CD4-positive, alpha-beta T cell treated with Interleukin-6 at 100 ng/mL for 8 hours (primary cell): ENCODE measurements around the gene LRP5.
"Not testable (repeated sequence)": the region's sequence is repeated elsewhere in the genome, so short reads cannot be mapped to it uniquely, and the experiment has no call there.

Experiments used
- DNase-seq: peaks from one replicate; pipeline ENCODE4 v3.0.0-alpha.2; 2020; ENCODE audit warnings: mixed read lengths, low spot score

The LRP5 gene

GRCh38 chr11:68282141-68282860 is 30.1 kb upstream of the LRP5 start:
- DNase-seq: peak; percentile 33

- DNase-seq: no peak
Measured at GRCh38 chr11:68282861-68283230, 29.5 kb upstream of the LRP5 start.

DNA sequence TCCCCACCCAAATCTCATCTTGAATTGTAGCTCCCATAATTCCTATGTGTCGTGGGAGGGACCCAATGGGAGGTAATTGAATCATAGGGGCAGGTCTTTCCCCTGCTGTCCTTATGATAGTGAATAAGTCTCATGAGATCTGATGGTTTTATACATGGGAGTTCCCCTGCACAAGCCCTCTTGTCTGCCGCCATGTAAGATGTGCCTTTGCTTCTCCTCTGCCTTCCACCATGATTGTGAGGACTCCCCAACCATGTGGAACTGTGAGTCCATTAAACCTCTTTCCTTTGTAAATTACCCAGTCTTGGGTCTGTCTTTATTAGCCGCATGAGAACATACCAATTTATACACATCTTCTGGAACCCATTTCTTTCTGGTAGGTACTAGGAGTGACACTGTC is 27.8 kb upstream of the LRP5 start:
- DNase-seq: not testable (repeated sequence)

DNA sequence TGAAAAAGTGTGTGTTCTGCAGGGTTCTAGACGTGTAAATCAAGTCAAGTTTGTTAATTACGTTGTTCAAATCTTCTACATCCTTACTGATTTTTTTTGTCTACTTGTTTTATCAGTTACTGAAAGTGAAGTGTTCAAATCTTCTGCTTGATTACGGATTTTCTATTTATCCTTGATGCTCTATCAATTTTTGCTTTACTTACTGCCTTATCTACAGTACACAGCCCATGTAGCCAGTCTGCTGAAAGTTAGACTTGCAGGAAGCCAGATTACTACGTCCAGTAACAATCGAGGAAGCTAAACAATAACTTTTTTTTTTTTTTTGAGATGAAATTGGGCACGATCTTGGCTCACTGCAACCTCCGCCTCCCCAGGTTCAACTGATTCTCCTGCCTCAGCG is 25.0 kb upstream of the LRP5 start:
- DNase-seq: no peak

DNA sequence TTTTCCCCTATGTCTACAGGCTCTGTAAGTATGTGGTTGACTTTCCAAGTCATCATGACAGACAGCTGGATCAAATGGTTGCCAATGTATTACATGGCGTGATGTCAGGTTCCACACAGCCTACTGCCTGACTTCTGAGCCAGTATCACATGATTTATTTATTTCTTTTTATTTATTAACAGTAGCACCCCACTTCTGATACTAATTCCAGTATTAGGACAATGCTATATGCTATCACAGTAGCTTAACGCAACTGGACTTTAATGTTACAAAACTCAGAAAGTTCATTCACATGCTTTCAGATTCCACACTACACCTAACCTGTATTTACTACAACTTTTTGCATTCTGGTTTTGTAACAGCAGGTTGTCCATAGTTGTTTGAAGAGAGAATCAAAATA is 22.9 kb upstream of the LRP5 start:
- DNase-seq: no peak

DNA sequence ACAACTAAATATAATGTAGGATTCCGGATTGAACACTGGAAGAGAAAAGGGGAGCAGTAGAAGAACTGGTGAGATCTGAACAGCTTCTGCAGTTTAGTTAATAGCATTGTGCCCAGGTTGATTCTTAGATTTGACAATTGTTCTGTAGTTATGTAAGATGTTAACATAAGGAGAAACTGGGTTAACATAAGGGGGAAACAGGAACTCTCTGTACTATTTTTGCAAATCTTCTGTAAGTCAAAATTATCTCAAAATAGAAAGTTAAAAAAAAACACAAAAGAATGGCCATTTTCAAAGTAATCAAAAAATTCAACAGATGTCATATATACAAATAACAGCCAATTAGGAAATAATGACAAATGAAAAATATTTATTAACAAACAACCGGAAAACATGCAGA is 18.7 kb upstream of the LRP5 start:
- DNase-seq: no peak

DNA sequence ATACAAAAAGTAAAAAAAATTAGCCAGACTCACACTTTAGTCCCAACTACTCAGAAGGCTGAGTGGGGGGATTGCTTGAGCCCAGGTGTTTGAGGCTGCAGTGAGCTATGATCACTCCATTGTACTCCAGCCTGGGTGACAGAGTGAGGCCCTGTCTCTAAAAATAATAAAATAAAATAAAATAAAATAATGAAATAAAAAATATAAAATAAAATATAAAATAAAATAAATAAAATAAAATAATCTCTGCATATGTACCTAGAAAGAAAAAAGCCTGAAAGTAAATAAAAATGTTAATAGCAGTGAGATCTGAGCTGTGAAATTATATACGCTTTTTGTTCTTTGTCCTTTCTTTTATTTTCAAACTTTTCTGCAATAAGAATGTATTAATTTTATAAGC is 17.1 kb upstream of the LRP5 start:
- no peak for DNase-seq

- DNase-seq: no peak
Measured at GRCh38 chr11:68295940-68296339, 16.5 kb upstream of the LRP5 start.

DNA sequence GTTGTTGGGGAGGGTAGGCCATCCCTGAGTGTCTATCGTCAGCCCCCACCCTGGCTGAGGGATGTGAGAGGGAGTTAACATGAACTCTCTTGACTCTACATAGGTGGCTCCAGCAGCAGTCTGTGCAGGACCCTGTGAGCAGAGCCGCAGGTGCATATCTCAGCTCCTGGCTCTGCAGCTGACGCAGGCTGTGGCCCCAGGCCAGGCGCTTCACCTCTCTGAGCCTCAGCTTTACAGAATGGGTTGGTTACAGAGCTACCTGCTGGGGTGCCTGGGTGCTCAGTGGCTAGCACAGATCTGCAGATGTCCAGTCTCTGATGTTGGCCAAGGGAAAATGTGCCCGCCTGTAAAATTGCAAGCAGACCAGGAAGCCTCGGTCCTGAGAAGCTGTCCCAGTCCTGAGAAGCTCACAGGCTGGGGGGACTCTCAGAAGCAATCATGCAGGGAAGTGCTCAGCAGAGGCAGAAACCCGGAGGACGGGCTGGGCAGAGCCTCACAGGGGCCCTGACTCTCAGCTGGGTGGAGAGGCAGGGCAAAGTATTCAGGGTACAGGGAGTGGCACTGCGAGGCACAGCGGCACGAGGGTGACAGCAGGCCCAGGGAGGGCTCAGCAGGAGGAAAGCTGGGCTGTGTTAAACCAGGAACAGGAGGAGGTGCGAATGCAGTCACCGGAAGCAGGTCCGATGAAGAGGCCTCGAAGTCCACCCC is 15.9 kb upstream of the LRP5 start:
- DNase-seq: no peak

DNA sequence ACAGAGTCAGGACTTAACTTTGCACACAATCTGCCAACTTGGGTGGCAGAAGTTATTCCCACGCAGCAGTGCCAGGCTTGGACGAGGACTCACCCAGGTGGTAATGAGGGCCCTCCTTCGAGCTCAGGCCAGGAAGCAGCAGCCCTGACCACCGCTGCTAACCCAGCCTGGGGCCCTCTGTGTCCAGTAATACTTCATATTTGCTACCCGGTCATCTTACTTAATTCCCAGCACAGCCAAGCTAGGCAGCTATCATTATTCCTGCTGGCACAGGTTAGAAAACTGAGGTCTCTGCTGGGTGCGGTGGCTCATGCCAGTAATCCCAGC is 15.4 kb upstream of the LRP5 start:
- DNase-seq: no peak

DNA sequence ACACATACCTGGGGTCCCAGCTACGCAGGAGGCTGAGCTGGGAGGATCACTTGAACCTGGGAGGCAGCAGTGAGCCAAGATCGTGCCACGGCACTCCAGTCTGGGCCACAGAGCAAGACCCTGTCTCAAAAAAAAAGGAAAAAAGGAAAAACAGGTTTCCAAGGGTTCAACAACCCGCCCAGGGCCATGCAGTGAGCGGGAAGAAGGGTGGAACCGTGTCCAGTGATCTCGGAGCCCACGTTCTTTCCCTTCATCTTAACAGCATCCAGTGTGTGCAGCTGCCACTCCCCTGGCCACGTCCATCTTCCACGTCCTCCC is 14.9 kb upstream of the LRP5 start:
- DNase-seq: no peak

DNA sequence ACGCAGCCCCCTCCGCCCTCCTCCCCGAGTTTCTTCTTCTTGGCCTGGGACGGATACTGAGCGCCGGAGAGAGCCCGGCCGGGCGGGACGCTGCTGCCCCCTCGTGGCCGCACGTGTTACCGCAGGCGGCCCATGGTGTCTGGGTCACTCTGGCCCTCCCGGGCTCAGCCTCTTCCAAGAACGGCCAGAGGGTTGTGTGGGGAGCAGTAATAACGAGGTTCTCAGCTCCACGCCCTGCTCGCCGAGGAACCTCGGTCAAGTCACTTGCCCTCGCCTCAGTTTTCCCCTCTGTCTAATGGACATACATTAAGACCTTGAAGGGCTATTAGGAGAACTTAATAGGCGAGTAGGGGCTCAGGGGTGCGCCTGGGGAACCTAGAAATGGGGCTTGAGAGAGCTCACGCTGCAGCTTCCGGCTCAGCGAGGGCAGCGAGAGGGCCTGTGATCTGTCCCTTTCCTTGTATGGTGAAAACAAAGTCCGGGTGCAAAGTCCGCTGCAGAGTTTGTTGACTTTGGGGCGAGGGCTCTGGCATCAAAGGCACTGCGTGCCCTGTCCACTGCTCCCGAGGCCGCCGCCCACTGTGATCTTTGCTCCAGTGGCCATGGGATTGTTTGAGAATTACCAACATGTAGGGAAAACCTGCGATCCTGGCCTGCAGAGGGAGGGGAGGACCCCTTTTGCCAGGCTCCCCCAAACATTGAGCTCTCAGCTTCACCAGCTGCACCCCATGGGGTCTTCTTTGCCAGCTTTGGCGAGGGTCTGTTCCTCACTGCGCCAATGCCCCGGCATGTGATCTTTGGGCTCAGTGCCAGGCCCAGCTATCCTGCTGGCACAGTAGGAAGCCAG is 14.4 kb upstream of the LRP5 start:
- DNase-seq: peak; percentile 61

- no peak for DNase-seq
Measured at GRCh38 chr11:68298659-68299516, 13.5 kb upstream of the LRP5 start.

- not testable (repeated sequence) for DNase-seq
Measured at GRCh38 chr11:68299517-68299879, 12.9 kb upstream of the LRP5 start.

GRCh38 chr11:68300076-68300830 is 12.1 kb upstream of the LRP5 start:
- no peak for DNase-seq

DNA sequence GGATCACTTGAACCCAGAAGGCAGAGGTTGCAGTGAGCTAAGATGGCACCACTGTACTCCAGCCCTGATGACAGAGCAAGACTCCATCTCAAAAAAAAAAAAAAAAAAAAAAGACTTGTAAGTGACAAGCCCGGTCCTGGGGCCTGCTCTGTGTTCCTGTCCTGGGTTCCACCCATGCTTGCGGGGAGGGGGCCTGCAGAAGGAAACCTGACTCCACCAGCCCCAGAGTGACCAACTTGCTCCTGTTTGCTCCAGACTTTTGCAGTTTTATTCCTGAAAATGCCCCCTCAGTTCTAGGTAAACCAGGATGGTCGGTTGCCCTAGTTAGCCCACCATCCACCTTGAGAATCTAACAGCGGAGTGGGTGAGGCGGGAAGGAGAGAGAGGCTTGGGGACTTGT is 10.1 kb upstream of the LRP5 start:
- DNase-seq: no peak

GRCh38 chr11:68302670-68303069 is 9.7 kb upstream of the LRP5 start:
- no peak for DNase-seq

DNA sequence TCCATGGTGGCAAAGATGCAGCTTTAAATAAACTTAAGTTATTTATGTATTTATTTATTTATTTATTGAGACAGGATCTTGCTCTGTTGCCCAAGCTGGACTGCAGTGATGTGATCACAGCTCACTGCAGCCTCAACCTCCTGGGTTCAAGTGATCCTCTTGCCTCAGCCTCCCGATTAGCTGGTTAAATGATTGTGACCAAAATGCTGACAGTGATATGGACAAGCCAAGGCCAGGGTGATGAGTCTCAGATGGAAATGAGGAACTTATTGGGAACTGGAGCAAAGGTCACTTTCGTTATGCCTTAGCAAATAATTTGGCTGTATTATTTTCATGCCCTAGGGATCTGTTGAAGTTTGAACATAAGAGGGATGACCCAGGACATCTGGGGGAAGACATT is 9.3 kb upstream of the LRP5 start:
- no peak for DNase-seq

DNA sequence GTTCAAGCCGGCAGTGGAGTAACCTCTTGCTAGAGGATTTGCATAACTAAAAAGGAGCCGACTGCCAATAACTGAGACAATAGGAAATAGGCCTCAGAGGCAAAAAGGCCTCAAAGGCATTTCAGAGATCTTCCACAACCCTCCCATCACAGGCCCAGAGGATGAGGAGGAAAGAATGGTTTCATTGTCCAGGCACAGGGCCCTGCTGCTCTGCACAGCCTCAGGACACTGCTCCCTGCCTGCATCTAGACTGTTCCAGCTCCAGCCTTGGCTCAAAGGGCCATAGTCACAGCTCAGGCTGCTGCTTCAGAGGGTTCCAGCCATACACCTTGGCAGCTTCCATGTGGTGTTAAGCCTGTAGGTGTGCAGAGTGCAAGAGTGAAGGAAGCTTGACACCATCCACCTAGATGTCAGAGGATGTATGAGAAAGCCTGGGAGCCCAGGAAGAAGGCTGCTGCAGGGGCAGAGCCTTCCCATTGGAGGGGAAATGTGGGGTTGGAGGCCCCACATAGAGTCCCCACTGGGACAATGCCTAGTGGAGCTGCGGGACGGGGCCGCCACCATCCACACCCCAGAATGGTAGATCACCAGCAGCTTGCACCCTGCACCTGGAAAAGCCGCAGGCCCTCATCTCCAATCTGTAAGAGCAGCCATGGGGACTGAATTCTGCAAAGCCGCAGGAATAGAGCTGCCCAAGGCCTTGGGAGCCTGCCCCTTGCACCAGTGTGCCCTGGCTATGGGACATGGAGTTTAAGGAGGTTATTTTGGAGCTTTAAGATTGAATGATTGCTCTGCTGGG is 8.2 kb upstream of the LRP5 start:
- no peak for DNase-seq

GRCh38 chr11:68306636-68307035 is 5.8 kb upstream of the LRP5 start:
- DNase-seq: no peak

- no peak for DNase-seq
Measured at GRCh38 chr11:68308068-68308467, 4.3 kb upstream of the LRP5 start.
